Activated CD4-positive, alpha-beta T cell treated with anti-CD3 and anti-CD28 coated beads for 24 hours (primary cell): ENCODE data around the gene MGAT3.
"Not testable (repeated sequence)": the region's sequence is repeated elsewhere in the genome, so short reads cannot be mapped to it uniquely, and the experiment has no call there.

Source experiments
- DNase-seq, 2 donors: peaks; one replicate each; pipeline ENCODE4 v3.0.0-alpha.2; 2020; ENCODE audit warnings: low read depth in 2 of 2

Gene MGAT3

DNA sequence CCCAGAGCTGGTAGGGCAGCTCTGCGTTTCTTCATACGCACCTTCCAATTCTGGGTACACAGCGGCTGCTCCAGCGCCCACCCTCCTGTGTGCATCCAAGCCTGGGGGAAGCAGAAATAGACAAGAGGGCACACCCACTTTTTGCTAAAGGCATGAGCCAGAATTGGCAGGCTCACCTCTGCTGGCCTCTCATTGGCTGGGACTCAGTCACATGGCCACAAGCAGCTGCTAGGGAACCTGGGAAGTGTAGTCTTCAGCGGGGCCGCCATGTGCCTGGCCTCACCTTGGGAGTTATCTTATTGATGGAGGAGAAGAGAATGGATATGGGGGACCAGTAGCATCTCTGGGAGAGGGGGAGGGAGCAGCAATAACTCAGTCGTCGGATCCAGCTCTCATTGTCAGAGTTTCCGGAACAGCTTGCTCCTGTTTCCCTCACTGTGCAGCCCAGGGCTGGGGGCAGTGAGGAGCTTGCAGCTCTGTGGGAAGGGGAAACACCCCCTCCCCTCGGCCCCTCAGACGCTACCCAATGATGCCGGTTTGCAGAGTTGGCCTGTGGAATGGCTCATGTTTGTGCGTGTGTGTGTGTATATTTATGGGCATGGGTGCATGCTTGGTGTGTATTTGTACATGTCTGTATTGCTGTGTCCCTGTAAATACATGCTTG, 33.5 kb downstream of the MGAT3 start:
- peak; percentile 60 to 69 for DNase-seq

DNA sequence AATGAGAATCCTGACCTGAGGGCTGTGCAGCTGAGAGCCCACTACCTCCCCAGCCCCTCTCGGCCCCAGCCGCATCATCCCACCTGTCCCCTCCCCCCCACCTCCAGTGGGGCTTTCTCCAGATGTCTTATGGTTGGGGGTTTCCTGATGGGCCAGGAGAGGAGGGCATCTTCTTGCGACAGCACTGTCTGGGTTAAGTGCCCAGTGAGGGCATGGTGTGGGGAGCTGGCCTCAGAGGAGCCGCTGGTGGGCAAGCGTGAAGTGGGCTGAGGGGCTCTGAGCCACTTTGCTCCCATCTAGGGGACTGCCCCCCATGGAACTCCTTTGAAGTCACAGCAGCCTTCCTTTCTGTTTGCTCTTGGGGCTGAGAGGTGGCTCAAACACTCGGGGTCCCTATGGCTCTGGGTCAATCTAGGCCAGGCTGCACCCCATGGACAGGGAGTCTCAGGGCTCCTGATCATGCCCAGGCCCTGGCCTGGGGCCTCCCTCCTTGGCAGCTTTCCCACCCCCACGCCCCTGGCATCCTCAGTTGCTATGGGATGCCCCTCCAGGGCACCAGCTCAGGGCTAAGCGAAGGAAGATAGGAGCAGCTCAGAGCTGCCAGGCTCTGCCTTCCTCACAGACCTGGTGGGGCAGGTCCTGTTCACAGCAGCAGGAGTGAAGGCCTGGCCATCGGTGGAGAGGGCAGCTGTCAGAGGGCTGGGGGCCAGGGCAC, 34.3 kb downstream of the MGAT3 start:
- no peak for DNase-seq

DNA sequence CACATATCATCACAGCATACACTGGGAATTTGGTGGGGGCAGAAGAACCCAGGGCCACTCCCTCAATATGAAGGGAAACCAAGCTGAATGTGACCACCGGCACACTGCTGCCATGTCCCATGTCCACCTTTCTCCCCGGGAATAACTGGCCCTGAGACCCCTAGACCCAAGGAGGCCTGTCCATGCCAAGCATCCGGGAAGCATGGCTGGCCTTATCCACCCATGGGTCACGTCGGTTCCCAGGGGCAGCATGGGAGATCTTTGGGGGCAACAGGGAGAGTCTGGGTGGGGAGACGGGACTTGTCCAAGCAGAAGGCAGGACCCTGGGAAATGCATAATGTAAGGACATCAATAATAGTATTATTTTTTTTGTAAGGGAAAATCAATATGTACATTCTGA, 34.9 kb downstream of the MGAT3 start:
- DNase-seq, result no peak

DNA sequence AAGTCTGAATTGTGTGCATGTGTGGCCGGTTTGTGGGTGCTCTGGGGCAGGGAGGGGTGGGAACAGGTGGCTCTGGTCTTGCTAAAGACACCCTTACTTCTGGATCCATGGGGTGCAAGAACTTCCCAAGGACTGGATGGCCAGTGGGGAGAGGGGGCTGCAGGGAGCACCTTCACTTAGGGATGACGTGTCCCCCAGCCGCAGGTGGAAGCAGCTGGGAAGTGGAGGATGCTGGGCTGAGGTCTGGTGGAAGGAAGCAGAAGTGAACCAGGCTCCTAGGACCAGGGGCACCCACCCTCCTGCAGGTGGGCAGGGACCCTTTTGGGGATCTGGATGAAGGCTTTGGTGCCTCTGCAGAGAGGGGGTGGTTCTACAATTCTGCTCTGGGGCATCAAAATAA, 35.4 kb downstream of the MGAT3 start:
- DNase-seq, result no peak

DNA sequence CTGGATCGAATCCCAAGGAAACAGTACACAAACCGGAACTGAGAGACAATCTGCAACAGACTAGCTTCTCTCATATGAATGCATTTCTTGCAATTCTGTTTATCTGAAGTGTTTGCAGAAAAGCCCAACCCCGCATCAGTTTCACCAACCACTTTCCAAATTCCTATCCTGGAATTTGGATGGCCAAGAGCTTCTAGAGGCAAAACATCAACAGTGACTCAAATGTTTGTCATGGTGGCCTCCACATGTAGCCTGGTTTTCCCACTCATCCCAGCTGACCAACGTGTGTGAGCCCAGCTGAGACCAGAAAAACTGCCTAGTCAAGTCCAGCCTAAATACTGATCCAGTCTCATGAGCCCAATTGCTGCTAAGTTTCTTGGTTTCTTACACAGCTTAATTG, 36.9 kb downstream of the MGAT3 start:
- DNase-seq, result no peak

DNA sequence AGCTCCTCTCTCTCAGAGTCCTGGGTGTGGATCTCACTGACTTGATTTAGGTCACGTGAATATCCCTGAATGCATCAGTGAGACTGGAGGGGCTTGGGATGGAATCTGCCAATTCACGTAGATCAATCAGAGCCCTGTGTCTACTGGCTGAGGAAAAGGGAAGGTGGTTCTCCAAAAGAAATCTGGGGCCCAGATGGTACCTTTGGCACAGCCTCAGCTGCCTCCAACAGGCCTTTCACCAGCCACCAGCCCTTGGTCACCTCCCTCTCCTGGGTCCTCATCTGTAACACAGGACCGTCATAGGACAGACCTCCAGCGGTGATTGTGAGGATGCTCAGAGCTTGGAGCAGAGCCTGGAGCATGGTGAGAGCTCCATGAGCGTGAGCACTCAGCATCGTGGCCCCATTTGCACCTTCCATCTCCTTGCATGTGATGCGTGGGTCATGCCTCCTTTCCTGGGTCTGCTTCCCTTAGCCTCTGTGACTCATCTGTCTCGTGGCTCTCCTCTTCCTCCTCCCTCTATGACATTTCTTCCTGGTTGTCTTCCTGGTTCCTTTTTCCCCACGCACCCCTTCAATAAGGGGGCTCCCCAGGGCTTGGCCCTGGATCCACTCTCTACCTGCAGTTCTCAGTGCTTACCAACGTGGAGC, 37.8 kb downstream of the MGAT3 start:
- DNase-seq, result no peak

DNA sequence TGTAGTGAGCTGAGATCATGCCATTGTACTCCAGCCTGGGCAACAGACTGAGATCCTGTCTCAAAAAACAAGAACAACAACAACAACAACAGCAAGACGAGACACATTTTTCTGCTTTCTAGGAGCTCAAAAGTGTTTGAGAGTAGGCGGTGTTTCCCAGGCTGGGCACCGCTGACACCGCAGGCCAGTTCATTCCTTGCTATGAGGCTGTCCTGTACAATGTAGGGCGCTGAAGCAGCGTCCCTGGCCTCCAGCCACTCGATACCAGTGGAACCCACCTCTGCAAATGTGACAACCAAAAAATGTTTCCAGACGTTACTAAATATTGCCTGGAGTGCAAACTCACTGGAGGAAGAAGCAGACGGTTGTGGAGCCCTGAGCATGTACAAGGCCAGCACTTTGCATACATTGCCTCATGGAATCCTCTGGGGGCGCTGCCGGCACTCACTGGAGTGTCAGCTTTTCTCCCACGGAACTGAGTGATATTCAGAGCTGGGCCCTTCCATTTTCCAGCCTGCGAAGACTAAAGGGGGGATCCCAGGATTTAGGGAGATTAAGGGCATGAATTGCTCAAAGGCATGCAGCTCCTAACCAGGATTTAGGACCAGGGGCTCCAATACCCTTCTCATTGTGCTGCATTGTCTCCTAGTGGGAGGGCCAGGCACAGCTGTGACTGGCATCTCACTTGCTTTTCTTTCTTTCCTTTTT, 39.5 kb downstream of the MGAT3 start:
- DNase-seq, result peak; percentile 51 to 63

DNA sequence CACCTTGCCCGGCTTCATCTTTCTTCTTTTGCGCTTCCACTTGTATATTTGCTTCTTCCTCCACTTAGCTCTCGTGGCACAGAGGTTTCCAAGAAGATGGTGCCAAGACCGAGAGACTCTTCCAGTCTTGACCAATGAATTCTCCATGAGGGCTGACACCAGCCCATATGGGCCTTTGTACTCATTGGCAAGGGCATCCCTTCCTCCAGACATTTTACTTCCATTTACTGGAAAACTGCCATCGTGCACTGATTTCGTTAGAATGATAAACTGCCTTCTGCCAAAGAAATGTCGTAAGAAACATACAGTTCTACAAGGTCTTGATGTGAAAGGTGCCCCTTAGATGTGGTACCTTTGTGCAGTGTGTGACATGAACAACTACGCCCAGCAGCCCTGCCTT, 40.6 kb downstream of the MGAT3 start:
- no peak for DNase-seq

DNA sequence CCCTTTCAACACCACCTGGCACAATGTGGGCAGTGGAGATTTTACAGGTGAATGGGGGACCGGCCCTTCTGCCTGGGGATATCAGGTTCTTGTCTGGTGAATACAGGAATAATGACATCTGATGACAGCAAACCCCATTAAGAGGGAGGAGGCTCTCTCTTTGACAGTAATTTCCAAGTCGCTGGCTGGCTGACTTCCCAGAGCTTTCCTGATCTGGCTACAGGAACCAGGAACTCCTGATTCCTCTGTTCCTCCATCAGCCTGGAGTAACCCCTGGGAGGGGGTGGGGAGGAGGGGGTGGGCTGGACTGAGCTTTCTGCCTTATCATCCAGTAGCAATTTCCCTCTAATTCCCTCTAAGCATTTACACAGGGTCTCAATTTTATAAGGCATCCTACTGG, 41.6 kb downstream of the MGAT3 start:
- DNase-seq, result no peak

DNA sequence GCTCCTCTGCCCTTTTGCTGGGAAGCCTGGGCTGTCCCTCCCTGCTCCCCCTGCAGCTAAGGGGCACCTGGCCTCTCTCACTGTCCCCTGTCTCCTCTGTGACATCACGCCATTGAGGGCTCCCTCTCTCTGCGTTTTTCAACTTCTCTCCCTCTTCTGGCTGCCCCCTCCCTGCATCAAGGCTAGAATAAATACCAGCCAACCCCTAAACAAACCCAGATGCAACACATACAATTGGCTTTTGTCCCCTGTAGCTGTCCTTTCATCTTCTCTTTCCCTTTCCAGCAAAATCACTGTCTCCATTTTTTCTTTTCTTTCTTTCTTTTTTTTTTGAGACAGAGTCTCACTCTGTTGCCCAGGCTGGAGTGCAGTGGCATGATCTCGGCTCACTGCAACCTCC, 42.0 kb downstream of the MGAT3 start:
- no peak for DNase-seq

DNA sequence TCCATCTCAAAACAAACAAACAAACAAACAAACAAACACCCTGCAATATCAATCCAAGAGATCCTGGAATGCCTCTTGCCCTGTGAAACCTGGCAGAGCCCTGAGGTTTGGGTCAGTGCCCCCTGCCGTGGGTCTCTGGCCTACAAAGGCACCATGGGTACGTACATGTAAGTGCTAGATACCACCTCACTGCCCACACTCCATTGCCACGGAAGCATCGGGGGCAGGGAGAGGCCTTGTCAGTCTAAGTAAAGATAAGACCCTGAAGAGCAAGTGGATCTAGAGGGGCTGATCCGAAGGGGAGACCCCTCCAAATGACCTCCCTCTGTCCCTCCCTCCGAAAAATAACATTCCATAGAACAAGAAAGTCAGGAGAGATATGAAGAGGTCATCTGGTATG, 43.3 kb downstream of the MGAT3 start:
- no peak for DNase-seq

DNA sequence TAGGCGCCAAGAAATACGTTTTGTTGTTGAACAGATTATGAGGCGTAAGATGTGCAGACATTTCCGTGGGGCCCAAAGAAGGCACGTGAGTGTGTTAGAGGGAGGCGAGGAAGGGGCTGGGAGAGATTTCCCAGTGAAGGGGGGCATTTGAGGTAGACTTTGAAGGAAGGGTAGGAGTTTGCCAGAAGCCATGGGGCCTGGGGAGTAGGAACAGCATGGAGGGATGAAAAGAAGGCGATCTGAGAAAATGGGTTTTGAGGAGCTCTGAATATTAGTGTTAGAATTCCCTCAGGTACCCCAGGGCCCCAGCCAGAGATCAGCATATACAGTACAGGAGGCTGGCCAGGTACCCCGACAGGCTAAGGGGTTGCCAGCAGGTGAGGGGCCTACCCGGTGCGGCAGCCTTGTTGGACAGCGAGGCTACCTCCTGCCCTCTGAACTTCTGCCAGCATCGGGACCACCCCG, 44.9 kb downstream of the MGAT3 start:
- no peak for DNase-seq

DNA sequence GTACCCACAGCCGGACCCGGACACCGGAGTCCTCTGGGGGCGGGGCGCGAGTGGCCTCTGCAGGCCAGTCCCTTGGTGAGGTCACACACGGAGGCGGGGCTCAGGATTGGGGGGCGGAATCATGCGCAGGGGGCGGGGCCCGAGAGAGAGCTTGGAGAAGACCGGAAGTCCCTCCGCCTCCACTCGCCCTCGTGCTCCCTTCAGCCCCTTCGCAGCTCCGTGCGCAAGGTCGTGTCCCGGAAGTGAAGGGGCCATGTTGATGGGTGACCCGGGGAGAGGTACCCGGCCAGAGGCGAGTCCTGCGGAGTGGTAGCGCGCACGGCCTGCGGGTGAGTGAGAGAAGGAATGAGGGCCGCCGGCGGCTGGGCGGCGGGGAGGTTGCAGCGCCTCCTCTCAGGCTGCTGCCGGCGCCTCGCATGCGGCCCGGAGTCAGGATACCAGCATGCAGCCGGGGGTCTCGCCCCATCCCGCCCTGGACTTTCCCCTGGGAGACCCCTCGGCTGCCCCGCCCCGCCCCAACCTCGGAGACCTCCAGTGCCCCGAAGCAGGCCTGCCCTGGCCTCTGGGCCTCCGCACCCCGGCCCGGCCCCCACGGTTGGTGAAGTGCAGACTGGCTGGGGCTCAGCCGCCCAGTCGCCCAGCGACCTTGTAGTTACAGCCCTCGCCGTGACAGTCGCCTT, 45.4 kb downstream of the MGAT3 start, which contains the start of gene MIEF1:
TSS of gene MIEF1 (plus strand) at position 182 of the 680 bp plus-strand sequence. CDS start 9,005 bp downstream, outside the sequence.
- DNase-seq, result peak; percentile 89 to 93

DNA sequence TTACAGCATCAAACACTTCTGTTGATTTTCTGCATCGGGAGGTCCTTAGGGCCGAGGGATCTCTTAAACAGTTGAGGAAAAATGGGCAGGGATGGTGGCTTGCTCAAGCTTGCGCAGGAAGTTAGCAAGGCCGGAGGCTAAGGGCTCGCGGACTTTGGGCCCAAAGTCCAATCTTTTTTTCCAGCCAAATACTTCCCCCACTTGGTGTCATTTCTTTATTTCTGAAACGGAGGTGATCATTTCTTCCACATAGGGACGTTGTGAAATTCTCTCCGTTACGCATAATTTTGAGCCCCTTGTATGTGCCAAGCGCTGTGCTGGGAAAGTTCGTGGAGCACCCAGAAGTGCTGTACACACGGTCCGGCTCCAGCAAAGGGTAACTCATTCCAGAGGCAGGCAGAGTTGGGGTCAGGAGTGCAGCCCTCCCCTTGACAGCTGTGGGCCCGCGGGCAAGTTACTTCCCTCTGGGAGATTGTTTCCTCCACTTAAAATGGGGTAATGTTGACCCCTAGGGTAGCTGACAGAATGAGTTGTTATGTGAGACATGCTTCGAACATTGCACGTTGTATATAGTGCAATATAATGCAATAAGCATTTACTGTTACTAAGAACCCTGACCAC, 46.1 kb downstream of the MGAT3 start:
- no peak for DNase-seq

DNA sequence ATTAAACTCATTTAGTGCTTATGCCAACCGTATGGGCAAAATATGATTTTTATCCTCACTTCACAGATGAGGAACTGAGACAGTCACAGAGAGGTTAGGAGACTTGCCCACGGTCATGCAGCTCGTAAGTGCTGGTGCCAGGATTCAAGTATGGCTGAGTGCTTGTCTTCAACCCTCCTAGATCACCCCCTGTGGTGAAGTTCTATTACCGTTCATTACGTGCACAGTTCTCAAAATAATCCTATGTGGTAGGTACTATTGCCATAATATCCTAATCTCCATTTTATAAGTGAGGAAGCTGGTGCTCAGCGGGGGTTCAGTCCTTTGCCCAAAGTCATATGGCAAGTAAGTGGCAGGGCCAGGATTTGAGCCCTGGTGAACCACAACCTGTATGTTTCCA, 46.8 kb downstream of the MGAT3 start:
- DNase-seq, result no peak

DNA sequence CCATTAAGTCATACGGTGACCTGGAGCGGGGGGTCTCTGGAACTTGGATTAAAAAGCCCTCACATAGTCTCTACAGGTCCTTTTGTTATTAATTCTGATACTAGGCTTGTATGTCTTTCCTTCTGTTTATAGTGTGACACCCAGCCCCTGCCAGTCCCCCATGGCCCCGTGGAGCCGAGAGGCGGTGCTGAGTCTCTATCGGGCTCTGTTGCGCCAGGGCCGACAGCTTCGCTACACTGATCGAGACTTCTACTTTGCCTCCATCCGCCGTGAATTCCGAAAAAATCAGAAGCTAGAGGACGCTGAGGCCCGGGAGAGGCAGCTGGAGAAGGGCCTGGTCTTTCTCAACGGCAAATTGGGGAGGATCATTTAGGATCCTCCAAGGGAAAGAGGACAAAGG, 47.3 kb downstream of the MGAT3 start:
- no peak for DNase-seq

DNA sequence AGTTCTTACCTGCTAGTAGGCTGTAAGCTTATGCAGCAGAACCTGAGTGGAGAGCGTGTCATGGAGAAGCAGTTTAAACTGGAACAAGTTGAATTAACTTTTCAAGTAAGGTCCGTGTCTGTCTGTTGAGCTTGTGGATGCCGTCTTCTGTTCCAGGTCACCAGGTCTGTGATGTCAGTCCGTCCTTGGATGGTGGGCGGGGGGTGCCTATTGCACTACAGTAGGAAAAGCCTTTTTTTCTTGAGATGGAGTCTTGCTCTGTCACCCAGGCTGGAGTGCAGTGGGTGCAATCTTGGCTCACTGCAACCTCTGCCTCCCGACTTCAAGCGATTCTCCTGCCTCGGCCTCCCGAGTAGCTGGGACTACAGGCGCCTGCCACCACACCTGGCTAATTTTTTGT, 50.2 kb downstream of the MGAT3 start:
- not testable (repeated sequence) for DNase-seq

DNA sequence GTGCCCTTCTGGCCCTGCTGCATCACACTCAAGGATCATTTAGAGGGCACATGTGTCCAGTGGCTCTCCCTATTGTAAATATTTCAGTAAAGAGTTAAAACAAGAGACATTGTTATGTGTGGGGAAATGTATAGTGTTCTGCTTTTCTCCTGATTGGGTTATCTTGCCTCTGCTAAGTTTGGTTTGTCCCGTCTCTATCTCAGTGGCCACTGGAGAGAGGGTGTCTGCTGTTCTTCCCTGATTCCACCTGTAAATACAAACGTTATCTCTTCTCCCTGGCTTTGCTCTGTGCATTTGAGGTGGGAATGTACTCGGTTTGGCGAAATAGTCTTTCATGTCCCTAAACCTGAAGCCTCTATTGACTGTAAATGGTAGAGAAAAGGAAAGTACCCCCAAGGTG, 51.6 kb downstream of the MGAT3 start:
- DNase-seq, result no peak

DNA sequence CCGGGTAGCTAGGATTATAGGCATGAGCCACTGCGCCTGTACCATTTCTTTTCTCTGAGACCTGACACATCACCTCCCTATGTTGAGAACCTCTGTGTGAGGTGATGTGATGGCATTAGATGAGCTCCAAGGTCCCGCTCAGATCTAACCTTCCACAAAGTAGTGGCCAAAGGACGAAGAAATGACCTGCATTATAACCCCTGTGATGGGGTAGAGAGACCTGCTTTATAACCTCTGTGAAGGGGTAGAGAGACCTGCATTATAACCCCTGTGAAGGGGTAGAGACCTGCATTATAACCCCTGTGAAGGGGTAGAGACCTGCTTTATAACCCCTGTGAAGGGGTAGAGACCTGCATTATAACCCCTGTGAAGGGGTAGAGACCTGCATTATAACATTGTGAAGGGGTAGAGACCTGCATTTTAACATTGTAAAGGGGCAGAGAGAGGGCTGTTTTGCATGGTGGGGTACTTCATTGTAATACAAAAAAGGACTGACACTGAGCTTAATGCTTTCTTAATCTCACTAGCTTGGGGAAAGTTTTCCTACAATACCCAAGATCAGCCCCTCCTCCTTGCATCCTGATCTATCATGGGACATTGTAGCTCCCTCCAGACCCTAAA, 53.8 kb downstream of the MGAT3 start:
- no peak for DNase-seq

DNA sequence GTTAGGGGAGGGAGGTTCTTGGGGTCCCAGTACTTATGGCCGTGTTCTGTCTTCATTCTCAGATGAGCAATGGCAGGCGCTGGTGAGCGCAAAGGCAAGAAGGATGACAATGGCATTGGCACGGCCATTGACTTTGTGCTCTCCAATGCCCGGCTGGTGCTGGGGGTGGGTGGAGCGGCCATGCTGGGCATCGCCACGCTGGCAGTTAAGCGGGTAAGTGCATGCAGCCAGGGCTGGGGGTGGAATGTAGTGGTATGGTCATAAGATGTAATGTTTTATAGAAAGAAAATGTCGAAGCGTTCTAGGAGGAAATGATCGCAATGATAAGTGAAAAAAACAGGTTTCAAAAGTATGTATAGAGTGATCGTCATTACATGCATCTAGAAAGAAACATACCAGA, 54.4 kb downstream of the MGAT3 start:
- DNase-seq, result no peak

DNA sequence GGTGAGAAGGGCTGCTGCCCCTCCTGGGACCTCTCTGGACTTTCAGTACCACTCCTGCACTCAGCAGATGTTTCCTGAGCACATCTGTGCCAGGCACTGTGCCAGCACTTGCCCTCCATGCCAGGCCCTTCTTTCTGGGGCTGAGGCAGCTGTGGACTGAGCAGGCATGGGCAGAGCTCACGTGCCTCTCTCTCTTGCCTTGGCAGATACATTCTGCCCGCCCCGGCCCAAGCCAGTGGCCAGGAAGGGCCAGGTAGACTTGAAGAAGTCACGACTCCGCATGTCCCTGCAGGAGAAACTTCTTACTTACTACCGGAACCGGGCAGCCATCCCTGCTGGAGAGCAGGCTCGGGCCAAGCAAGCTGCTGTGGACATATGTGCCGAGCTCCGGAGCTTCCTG, 55.2 kb downstream of the MGAT3 start:
- no peak for DNase-seq
